GM12872 (cell line): Measurements from ENCODE around the gene CCDC92B.

Source experiments
- CTCF ChIP-seq: IDR thresholded peaks from 3 replicates; pipeline ENCODE4 v1.5.1; 2011; ENCODE audit warnings: low read depth, mild to moderate bottlenecking, low read length, moderate library complexity; ENCODE audit not compliant: insufficient read depth

CCDC92B gene

GRCh38 chr17:2708585-2709182, 40.8 kb downstream of the CCDC92B start:
- no peak for TF ChIP-seq CTCF

- TF ChIP-seq CTCF: peak; percentile 53
These were observed 41.5 kb downstream of the CCDC92B start for GRCh38 chr17:2707721-2708584.

GRCh38 chr17:2706911-2707510, 42.4 kb downstream of the CCDC92B start:
- no peak for TF ChIP-seq CTCF

- no peak for TF ChIP-seq CTCF
These were observed 43.3 kb downstream of the CCDC92B start for GRCh38 chr17:2705888-2706795.

GRCh38 chr17:2705263-2705662, 44.2 kb downstream of the CCDC92B start:
- no peak for TF ChIP-seq CTCF

GRCh38 chr17:2704890-2705248, 44.6 kb downstream of the CCDC92B start:
- no peak for TF ChIP-seq CTCF
